ENCODE data around the gene ANKS1B. TPM values are rescaled to one million over a fixed set of nuclear protein-coding genes. Genes with fewer than 3 reads are reported as not detected.

The ANKS1B gene
- total RNA-seq, 1 donor from 2014 or later, result 1.2 TPM

- intact Hi-C loops (cut with micrococcal nuclease), result no loop called here
Measured at GRCh38 chr12:99223579-99223978, 761.2 kb downstream of the ANKS1B start.

- intact Hi-C loops (cut with micrococcal nuclease), result no loop called here
Measured at GRCh38 chr12:99213047-99213446, 771.7 kb downstream of the ANKS1B start.

- intact Hi-C loops (cut with micrococcal nuclease), result no loop called here
Measured at GRCh38 chr12:99212275-99212674, 772.5 kb downstream of the ANKS1B start.

- intact Hi-C loops (cut with micrococcal nuclease), result no loop called here
Measured at GRCh38 chr12:99205111-99205510, 779.6 kb downstream of the ANKS1B start.

- intact Hi-C loops (cut with micrococcal nuclease), result no loop called here
Measured at GRCh38 chr12:99201906-99202645, 782.7 kb downstream of the ANKS1B start.

GRCh38 chr12:99200711-99201384 is 783.9 kb downstream of the ANKS1B start:
- intact Hi-C loops (cut with micrococcal nuclease), result no loop called here

GRCh38 chr12:99195474-99195873 is 789.3 kb downstream of the ANKS1B start:
- intact Hi-C loops (cut with micrococcal nuclease), result no loop called here

- intact Hi-C loops (cut with micrococcal nuclease), result no loop called here
Measured at GRCh38 chr12:99192489-99192888, 792.2 kb downstream of the ANKS1B start.

GRCh38 chr12:99176871-99177270 is 807.9 kb downstream of the ANKS1B start:
- intact Hi-C loops (cut with micrococcal nuclease), result no loop called here

GRCh38 chr12:99170461-99170860 is 814.3 kb downstream of the ANKS1B start:
- intact Hi-C loops (cut with micrococcal nuclease), result no loop called here

GRCh38 chr12:99170037-99170436 is 814.7 kb downstream of the ANKS1B start:
- intact Hi-C loops (cut with micrococcal nuclease), result no loop called here

GRCh38 chr12:99157946-99158345 is 826.8 kb downstream of the ANKS1B start:
- intact Hi-C loops (cut with micrococcal nuclease), result no loop called here

- intact Hi-C loops (cut with micrococcal nuclease), result no loop called here
Measured at GRCh38 chr12:99154983-99155336, 829.8 kb downstream of the ANKS1B start.

GRCh38 chr12:99154216-99154982 is 830.3 kb downstream of the ANKS1B start:
- intact Hi-C loops (cut with micrococcal nuclease), result no loop called here

- intact Hi-C loops (cut with micrococcal nuclease), result no loop called here
Measured at GRCh38 chr12:99153293-99153692, 831.4 kb downstream of the ANKS1B start.

- intact Hi-C loops (cut with micrococcal nuclease), result no loop called here
Measured at GRCh38 chr12:99152337-99152736, 832.4 kb downstream of the ANKS1B start.

- intact Hi-C loops (cut with micrococcal nuclease), result no loop called here
Measured at GRCh38 chr12:99151744-99152143, 833.0 kb downstream of the ANKS1B start.

- intact Hi-C loops (cut with micrococcal nuclease), result no loop called here
Measured at GRCh38 chr12:99147130-99147529, 837.6 kb downstream of the ANKS1B start.

GRCh38 chr12:99146730-99147129 is 838.0 kb downstream of the ANKS1B start:
- intact Hi-C loops (cut with micrococcal nuclease), result no loop called here

GRCh38 chr12:99146185-99146584 is 838.6 kb downstream of the ANKS1B start:
- intact Hi-C loops (cut with micrococcal nuclease), result no loop called here

- intact Hi-C loops (cut with micrococcal nuclease), result no loop called here
Measured at GRCh38 chr12:99142651-99143050, 842.1 kb downstream of the ANKS1B start.

GRCh38 chr12:99140017-99140720 is 844.6 kb downstream of the ANKS1B start:
- intact Hi-C loops (cut with micrococcal nuclease), result no loop called here
